ENCODE results near the gene TFF3. TPM values are rescaled to one million over a fixed set of nuclear protein-coding genes. Genes with fewer than 3 reads are reported as not detected.

Gene TFF3
- polyA plus RNA-seq, 1 experiment: not detected

DNA sequence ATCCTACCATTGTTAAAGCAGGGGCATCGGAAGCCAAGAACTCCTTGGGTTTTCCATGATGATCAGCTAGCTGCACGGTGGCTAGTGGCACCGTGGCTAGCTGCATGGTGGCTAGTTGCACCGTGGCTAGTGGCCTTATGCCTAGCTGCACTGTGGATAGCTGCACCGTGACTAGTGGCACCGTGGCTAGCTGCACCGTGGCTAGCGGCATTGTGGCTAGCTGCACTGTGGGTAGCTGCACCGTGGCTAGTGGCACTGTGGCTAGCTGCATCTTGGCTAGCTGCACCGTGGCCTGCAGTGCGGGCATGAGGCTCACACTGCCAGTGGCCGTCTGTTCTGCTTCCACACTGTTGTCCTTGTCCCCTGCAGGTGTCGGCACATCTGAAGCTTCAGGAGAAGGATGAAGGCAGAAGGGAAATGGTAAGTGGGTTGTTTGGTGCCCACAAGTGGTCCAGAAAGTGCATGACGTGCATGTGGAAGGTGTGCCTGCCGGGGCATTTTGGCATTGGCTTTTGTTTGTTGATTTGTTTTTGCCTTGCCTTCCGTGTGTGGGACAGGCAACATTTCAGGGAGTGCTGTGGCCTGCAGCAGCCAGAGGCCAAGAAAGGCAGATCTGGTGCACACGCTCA, 38.6 kb downstream of the TFF3 start:
- DNase-seq (ENCODE audit: low read depth): no peak
- ChIA-PET POLR2A (no interaction called here), CTCF (interaction anchor here (2.6 kb wide), 1 partner anchor 18 kb away, joined by 9 read pairs; no protein-coding TSS in a partner anchor)
- H3K36me3 ChIP-seq (ENCODE audit: control insufficient read depth, insufficient read depth, low read length): no peaks in the 10 kb centered on the region
- no peak overlapping the region for H3K4me3 ChIP-seq (ENCODE audit: low read depth, low read length)
- no peaks in the 10 kb centered on the region; the same call in 1 of the 2 replicates for H3K27me3 ChIP-seq (ENCODE audit: control insufficient read depth, insufficient read depth, low read length)
- TF ChIP-seq, protein P1, sequence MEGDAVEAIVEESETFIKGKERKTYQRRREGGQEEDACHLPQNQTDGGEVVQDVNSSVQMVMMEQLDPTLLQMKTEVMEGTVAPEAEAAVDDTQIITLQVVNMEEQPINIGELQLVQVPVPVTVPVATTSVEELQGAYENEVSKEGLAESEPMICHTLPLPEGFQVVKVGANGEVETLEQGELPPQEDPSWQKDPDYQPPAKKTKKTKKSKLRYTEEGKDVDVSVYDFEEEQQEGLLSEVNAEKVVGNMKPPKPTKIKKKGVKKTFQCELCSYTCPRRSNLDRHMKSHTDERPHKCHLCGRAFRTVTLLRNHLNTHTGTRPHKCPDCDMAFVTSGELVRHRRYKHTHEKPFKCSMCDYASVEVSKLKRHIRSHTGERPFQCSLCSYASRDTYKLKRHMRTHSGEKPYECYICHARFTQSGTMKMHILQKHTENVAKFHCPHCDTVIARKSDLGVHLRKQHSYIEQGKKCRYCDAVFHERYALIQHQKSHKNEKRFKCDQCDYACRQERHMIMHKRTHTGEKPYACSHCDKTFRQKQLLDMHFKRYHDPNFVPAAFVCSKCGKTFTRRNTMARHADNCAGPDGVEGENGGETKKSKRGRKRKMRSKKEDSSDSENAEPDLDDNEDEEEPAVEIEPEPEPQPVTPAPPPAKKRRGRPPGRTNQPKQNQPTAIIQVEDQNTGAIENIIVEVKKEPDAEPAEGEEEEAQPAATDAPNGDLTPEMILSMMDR (IDR thresholded peaks at IDR 0.05; ENCODE audit: insufficient read depth, low read depth, low read length): no peak

DNA sequence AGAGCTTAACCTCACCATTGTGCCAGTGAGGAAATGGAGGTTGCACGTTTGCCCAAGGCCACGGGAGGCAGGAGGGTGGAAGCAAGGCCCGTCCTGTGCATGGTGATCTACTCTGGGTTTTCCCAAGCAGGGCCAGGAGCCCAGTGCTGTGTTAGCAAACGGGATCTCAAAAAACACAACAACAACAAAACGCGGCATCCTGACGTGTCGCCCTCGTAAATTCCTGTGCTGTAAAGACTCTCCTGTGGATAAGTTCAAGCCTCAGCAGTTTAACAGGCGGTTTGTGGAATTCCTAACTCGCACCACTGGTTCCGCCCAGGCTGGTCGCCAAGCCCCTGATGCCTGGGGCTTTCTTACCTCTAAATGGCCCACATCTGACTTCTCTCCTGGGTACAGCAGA, 39.1 kb downstream of the TFF3 start:
- no peaks in the 10 kb centered on the region; the same call in 1 of the 2 replicates for H3K27me3 ChIP-seq (ENCODE audit: control insufficient read depth, insufficient read depth, low read length)
- POLR2A ChIA-PET: no interaction called here
- no peak for DNase-seq (ENCODE audit: low read depth)
- TF ChIP-seq, protein P1 (IDR thresholded peaks at IDR 0.05; ENCODE audit: insufficient read depth, low read depth, low read length): no peak
- no peaks in the 10 kb centered on the region for H3K36me3 ChIP-seq (ENCODE audit: control insufficient read depth, insufficient read depth, low read length)
- CTCF ChIA-PET: interaction anchor here (2.6 kb wide), 1 partner anchor 17 kb away, joined by 9 read pairs; no protein-coding TSS in a partner anchor
- no peak overlapping the region for H3K4me3 ChIP-seq (ENCODE audit: low read depth, low read length)

DNA sequence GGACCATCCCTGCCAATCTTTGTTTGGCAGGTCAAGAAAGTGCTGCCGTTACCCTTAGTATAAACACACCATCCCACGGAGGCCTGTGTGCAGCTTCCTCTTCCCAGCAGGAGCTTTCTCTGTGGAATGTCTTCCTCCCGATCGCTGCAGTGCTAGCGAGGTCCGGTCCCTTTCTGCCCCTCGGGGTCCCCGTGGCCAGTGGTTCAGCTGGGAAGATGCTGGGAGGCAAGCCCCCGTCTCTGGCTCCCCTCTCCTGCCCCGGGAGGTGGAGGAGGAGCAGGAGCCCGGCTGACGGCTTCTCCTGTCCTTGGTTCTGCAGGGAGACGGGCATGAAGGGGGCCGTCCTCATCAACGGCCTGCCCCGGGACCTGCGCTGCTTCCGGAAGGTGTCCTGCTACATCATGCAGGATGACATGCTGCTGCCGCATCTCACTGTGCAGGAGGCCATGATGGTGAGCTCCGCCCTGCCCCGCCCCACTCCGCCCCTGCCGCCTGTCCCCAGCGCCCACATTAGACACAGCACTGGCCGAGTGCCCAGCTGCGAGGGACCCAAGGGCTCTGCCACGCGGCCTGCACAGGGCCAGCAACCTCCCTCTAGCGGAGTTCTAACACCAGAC, 42.1 kb downstream of the TFF3 start:
- Histone ChIP-seq H3K4me3 (ENCODE audit: low read depth, low read length) (no peak overlapping the region), H3K36me3 (ENCODE audit: control insufficient read depth, insufficient read depth, low read length) (no peaks in the 10 kb centered on the region), H3K27me3 (ENCODE audit: control insufficient read depth, insufficient read depth, low read length) (no peaks in the 10 kb centered on the region; the same call in 1 of the 2 replicates)
- ChIA-PET POLR2A (no interaction called here), CTCF (interaction anchor here (1.2 to 3.8 kb wide), 3 partner anchors 11 to 125 kb away, joined by 3 to 14 read pairs (median 6); no protein-coding TSS in a partner anchor)
- no peak for DNase-seq (ENCODE audit: low read depth)
- TF ChIP-seq, protein P1 (IDR thresholded peaks at IDR 0.05; ENCODE audit: insufficient read depth, low read depth, low read length): no peak

DNA sequence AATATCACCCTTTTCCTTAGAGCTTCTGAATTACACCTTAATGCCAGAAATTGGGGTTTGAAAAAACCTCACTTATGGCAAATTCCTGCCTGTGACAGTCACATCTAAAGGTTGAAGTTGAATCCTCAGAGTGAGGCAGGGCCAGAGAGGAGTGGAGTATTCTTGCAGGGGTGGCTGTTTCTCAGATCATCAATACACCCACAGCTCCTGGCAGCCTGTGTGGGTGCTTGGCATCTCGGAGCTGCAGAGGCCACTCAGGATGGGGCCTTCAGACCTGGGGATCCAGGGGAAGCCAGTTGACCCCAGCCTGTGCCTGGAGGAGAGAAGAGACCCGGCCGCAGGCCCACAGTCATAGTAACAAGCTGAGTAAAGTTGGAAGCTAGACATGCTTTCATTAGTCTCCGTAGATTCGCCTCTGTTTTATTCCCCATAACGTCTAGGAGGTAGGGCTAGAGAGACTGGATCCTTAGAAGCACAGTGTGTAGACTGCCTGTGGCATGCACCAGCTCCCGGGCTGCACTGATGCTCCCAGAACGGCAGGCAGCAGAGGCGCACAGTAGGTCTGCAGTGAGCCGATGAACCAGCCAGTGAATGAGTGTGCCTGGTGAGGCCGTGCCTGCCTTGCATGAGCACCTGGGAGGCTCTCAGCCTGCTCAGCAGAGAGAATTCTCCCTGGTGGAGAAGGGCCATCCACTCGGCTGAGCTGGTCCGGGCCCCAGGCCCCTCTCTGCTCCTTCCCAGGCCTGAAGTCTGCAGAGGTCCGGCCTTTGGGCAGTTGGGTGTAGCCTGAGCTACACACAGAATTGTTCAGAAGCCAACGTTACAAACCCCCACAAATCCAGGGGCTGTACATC, 42.9 kb downstream of the TFF3 start:
- CTCF ChIA-PET: interaction anchor here (0.8 to 3.8 kb wide), 4 partner anchors 10 to 127 kb away, joined by 3 to 14 read pairs (median 4); no protein-coding TSS in a partner anchor
- POLR2A ChIA-PET: no interaction called here
- no peak for DNase-seq (ENCODE audit: low read depth)
- no peak overlapping the region for H3K4me3 ChIP-seq (ENCODE audit: low read depth, low read length)
- TF ChIP-seq, protein P1 (IDR thresholded peaks at IDR 0.05; ENCODE audit: insufficient read depth, low read depth, low read length): no peak
- H3K36me3 ChIP-seq (ENCODE audit: control insufficient read depth, insufficient read depth, low read length): no peaks in the 10 kb centered on the region
- H3K27me3 ChIP-seq (ENCODE audit: control insufficient read depth, insufficient read depth, low read length): no peaks in the 10 kb centered on the region; the same call in 1 of the 2 replicates

DNA sequence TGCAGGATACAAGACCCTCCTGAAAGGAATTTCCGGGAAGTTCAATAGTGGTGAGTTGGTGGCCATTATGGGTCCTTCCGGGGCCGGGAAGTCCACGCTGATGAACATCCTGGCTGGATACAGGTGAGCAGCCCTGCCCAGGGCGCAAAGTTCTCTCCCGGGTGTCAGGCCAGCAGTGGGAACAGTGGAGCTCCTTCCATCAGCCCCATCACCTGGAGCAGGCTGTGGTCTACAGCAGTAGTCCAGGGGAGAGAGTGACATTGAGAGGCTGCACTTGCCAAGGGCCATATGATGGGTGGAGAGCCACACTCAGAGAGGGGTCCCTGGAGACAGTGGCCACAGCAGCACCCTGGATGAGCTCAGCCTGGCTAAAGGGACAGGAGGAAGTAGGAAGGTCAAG, 44.1 kb downstream of the TFF3 start:
- H3K36me3 ChIP-seq (ENCODE audit: control insufficient read depth, insufficient read depth, low read length): no peaks in the 10 kb centered on the region
- TF ChIP-seq, protein P1 (IDR thresholded peaks at IDR 0.05; ENCODE audit: insufficient read depth, low read depth, low read length): no peak
- H3K27me3 ChIP-seq (ENCODE audit: control insufficient read depth, insufficient read depth, low read length): no peaks in the 10 kb centered on the region; the same call in 1 of the 2 replicates
- H3K4me3 ChIP-seq (ENCODE audit: low read depth, low read length): no peak overlapping the region
- DNase-seq (ENCODE audit: low read depth): no peak
- ChIA-PET POLR2A (no interaction called here), CTCF (interaction anchor here (3.8 kb wide), 1 partner anchor 12 kb away, joined by 14 read pairs; no protein-coding TSS in a partner anchor)
